OCI-LY1 (cell line): ENCODE data around the gene SIRT3.
A peak's percentile ranks its signal among the peaks of the same experiment; 100 is the strongest.
"Not testable (repeated sequence)": the region's sequence is repeated elsewhere in the genome, so short reads cannot be mapped to it uniquely, and the experiment has no call there.

Experiments used
- H2AFZ ChIP-seq: fragments of 200-600 bp; sonication (generic), shearing (Covaris generic); 2 replicates; pipeline ENCODE4 v1.6.0; 2014; ENCODE audit warnings: antibody characterized with exemption, mild to moderate bottlenecking, low read length
- H3F3A ChIP-seq: fragments of 200-600 bp; sonication (generic), shearing (Covaris generic); 2 replicates; pipeline ENCODE4 v1.6.0; 2014; ENCODE audit warnings: mild to moderate bottlenecking, antibody characterized with exemption, low read length, moderate library complexity; ENCODE audit not compliant: insufficient read depth
- H3K27ac ChIP-seq: fragments of 200-600 bp; sonication (generic); 2 replicates; pipeline ENCODE4 v1.5.1; 2014; ENCODE audit warnings: low read length, mixed run types, mild to moderate bottlenecking, low read depth; ENCODE audit not compliant: poor library complexity, severe bottlenecking
- H3K27me3 ChIP-seq: fragments of 200-600 bp; sonication (generic); 2 replicates; pipeline ENCODE4 v1.6.0; 2014; ENCODE audit warnings: antibody characterized with exemption, mild to moderate bottlenecking, low read length, moderate library complexity; ENCODE audit not compliant: insufficient read depth
- H3K36me3 ChIP-seq: fragments of 200-600 bp; sonication (generic); 2 replicates; pipeline ENCODE4 v1.6.1; 2014; ENCODE audit warnings: mild to moderate bottlenecking, antibody characterized with exemption, low read length, moderate library complexity, mixed read lengths; ENCODE audit not compliant: insufficient read depth
- H3K4me1 ChIP-seq: fragments of 200-600 bp; sonication (generic); 2 replicates; pipeline ENCODE4 v1.5.1; 2014; ENCODE audit warnings: mild to moderate bottlenecking, low read length, moderate library complexity; ENCODE audit not compliant: insufficient read depth, severe bottlenecking
- H3K4me2 ChIP-seq: fragments of 200-600 bp; sonication (generic), shearing (Covaris generic); 2 replicates; pipeline ENCODE4 v1.6.1; 2014; ENCODE audit warnings: low read length
- H3K4me3 ChIP-seq: fragments of 200-600 bp; sonication (generic); 2 replicates; pipeline ENCODE4 v1.5.1; 2014; ENCODE audit warnings: low read length, low read depth, mild to moderate bottlenecking, mixed read lengths; ENCODE audit not compliant: poor library complexity, severe bottlenecking
- H3K79me2 ChIP-seq: fragments of 200-600 bp; shearing (Covaris generic); 2 replicates; pipeline ENCODE4 v1.6.1; 2016; ENCODE audit warnings: mixed run types, low read length, mixed read lengths; ENCODE audit not compliant: insufficient read depth
- H3K9ac ChIP-seq: fragments of 200-600 bp; sonication (generic), shearing (Covaris generic); 2 replicates; pipeline ENCODE4 v1.6.1; 2014; ENCODE audit warnings: mild to moderate bottlenecking, low read length, mixed read lengths
- H3K9me2 ChIP-seq: fragments of 200-600 bp; sonication (generic), shearing (Covaris generic); 2 replicates; pipeline ENCODE4 v1.6.1; 2014; ENCODE audit warnings: low read depth, mild to moderate bottlenecking, low read length, mixed read lengths
- H3K9me3 ChIP-seq: fragments of 200-600 bp; shearing (Covaris generic); 2 replicates; pipeline ENCODE4 v1.6.1; 2014; ENCODE audit warnings: low read length, mixed read lengths
- H4K20me1 ChIP-seq: fragments of 200-600 bp; sonication (generic), shearing (Covaris generic); 2 replicates; pipeline ENCODE4 v1.6.0; 2016; ENCODE audit warnings: mild to moderate bottlenecking, low read length; ENCODE audit not compliant: insufficient read depth
- CTCF ChIP-seq: fragments of 200-600 bp; sonication (generic), shearing (Covaris generic); IDR thresholded peaks from 2 replicates; pipeline ENCODE4 v1.5.1; 2017; ENCODE audit warnings: mild to moderate bottlenecking, antibody characterized with exemption, low read length, moderate library complexity, mixed read lengths
- EZH2 ChIP-seq: fragments of 200-600 bp; sonication (generic), shearing (Covaris generic); IDR thresholded peaks from 2 replicates; pipeline ENCODE4 v1.8.0; 2017; ENCODE audit warnings: borderline replicate concordance, mixed run types, mild to moderate bottlenecking, antibody characterized with exemption, low read length, moderate library complexity, mixed read lengths

The SIRT3 gene

GRCh38 chr11:240315-240714 lies 4.2 kb upstream of the SIRT3 start:
- no peak for TF ChIP-seq CTCF
- TF ChIP-seq EZH2: no peak
- Histone ChIP-seq H3K4me2 (no peak overlapping the region), H2AFZ (no peak overlapping the region), H3K9ac (no peak overlapping the region), H3K4me3 (no peak overlapping the region), H3K27ac (no peak overlapping the region), H3K27me3 (no peaks in the 10 kb centered on the region), H3K9me2 (no peaks in the 10 kb centered on the region), H3F3A (no peaks in the 10 kb centered on the region), H3K9me3 (no peaks in the 10 kb centered on the region), H4K20me1 (no peaks in the 10 kb centered on the region), H3K79me2 (peaks cover 32% of the 10 kb centered on the region), H3K4me1 (peaks cover 19% of the 10 kb centered on the region), H3K36me3 (peaks cover 67% of the 10 kb centered on the region)

- not testable (repeated sequence) for H3K27me3 ChIP-seq, H3K9me2 ChIP-seq, H2AFZ ChIP-seq, H3K9me3 ChIP-seq, H4K20me1 ChIP-seq, H3F3A ChIP-seq, H3K27ac ChIP-seq
- H3K79me2 ChIP-seq: peaks cover 32% of the 10 kb centered on the region
- H3K9ac ChIP-seq: peak overlapping the region; percentile 100; the same call in 1 of the 2 replicates
- peak overlapping the region; percentile 100 for H3K4me3 ChIP-seq
- H3K4me2 ChIP-seq: peak overlapping the region; percentile 89
- peaks cover 48% of the 10 kb centered on the region for H3K36me3 ChIP-seq
- H3K4me1 ChIP-seq: peaks cover 23% of the 10 kb centered on the region
Observed at GRCh38 chr11:238346-238745, 2.2 kb upstream of the SIRT3 start.

- H3K4me1 ChIP-seq: peaks cover 23% of the 10 kb centered on the region
- peak within 1 kb of the TSS; percentile 90 for H3K4me2 ChIP-seq
- H3K9me2 ChIP-seq: no peaks in the 10 kb centered on the region
- H2AFZ ChIP-seq: no peak within 1 kb of the TSS
- peak within 1 kb of the TSS; percentile 91 for H3K27ac ChIP-seq
- no peaks in the 10 kb centered on the region for H3K27me3 ChIP-seq
- H3F3A ChIP-seq: no peaks in the 10 kb centered on the region
- TF ChIP-seq CTCF: no peak
- no peak for TF ChIP-seq EZH2
- no peaks in the 10 kb centered on the region for H3K9me3 ChIP-seq
- H3K9ac ChIP-seq: peak within 1 kb of the TSS; percentile 100
- no peaks in the 10 kb centered on the region for H4K20me1 ChIP-seq
- H3K36me3 ChIP-seq: peaks cover 35% of the 10 kb centered on the region
- H3K4me3 ChIP-seq: peak within 1 kb of the TSS; percentile 100
- peaks cover 32% of the 10 kb centered on the region for H3K79me2 ChIP-seq
Observed at GRCh38 chr11:236774-237767, 929 bp upstream of the SIRT3 start, which contains the start of gene PSMD13. PSMD13 (plus strand) TSS chr11:236976; CDS start chr11:237050, 74 bp downstream.
